ENCODE data around the gene NAALADL2. TPM values are rescaled to one million over a fixed set of nuclear protein-coding genes. Genes with fewer than 3 reads are reported as not detected.

NAALADL2 gene
- total and polyA plus RNA-seq, 9 of the 15 experiments (the other 6 are each of a cell fraction or from before 2014, with no cell fraction given) = 0.29 to 1.1 (median 0.79) TPM; not detected in 1

DNA sequence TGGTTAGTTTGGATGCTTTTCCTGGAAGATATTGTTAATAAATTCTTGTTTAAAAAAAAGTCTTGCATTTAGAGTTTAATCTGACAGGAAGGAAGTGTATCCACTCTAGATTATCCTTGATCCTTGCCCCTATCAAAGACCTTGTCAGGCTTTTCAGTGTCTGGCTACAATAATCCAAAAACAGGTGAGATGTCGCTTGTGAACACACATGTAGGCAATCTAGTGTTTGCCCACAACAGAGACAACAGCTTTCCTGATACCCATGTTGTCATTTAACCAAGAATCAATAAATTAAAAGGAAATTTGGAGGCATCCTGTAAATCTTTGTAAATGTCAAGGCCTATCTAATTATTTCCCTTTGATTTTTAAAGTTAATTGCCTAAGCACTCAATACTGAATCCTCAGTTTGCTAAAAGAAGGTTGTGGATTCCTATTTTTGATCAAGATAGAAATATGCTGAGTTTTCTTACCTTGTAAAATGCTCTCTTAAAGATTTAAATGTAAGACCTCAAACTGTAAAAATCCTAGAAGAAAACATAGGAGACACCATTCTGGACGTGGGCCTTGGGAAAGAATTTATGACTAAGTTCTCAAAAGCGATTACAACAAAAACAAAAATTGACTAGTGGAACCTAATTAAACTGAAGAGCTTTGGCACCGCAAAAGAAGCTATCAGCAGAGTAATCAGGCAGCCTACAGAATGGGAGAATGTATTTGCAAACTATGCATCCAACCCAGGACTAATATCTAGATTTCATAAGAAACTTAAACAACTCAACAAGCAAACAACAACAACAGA is 207.7 kb downstream of the NAALADL2 start (continued):
- TF ChIP-seq SRSF1 (IDR thresholded peaks at IDR 0.05; ENCODE audit: low read depth, low read length) = no peak
- TF ChIP-seq DMBX1 (CRISPR knock-in tag; IDR thresholded peaks at IDR 0.05; ENCODE audit: borderline replicate concordance) = no peak
- no peak for TF ChIP-seq PURB (CRISPR knock-in tag; IDR thresholded peaks at IDR 0.05; ENCODE audit: low read depth)
- no peak for TF ChIP-seq PTRF (tag; IDR thresholded peaks at IDR 0.05)
- TF ChIP-seq SREBF1 (IDR thresholded peaks at IDR 0.05; ENCODE audit: borderline replicate concordance, low read depth, low read length) = no peak

DNA sequence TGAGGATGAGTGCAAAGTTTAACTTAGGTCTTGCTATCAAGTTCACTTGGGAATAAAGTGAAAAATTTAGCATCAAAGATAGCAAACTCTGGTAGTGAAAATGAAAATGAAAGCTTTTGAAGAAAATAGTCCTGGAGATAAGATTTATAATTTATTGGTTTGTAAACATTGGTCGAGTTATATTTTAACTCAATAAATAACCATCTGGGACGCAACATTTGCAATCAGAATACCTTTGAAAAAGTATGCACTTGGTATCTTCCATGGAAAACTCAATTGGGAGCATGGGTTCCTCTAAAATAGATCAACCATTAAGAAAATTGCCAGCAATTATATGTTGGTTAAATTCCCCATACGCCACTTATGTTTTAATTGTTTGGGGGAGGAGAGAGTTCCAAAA is 209.5 kb downstream of the NAALADL2 start:
- no peak for FAIRE-seq
- no TSS peak for BruUV-seq (replicated peaks)
- 0% methylated on average over 3 of the region's 3 CpGs for WGBS (ENCODE audit: insufficient coverage, low coverage, missing lambda C conversion rate)

More for the DNA sequence above, 209.5 kb downstream of the NAALADL2 start:
- Histone ChIP-seq H3K4me1 (replicated peaks in 1 of 2; ENCODE audit: control insufficient read depth in 2 of 2, insufficient read depth in 2 of 2, low read length in 2 of 2) (no peaks in the 10 kb centered on the region), H3K4me2 (ENCODE audit: insufficient read depth, low read length) (no peak overlapping the region), H3K9me1 (ENCODE audit: control insufficient read depth, insufficient read depth, low read length) (no peaks in the 10 kb centered on the region), H3K36me3 (ENCODE audit: control insufficient read depth, insufficient read depth, low read length) (no peaks in the 10 kb centered on the region), H2AFZ (ENCODE audit: low read depth, low read length) (no peak overlapping the region), H3K27me3 (ENCODE audit: control insufficient read depth in 2 of 2, insufficient read depth in 2 of 2, low read length in 2 of 2) (no peaks in the 10 kb centered on the region), H3K9ac (ENCODE audit: insufficient read depth in 1 of 2, low read depth in 2 of 2, low read length in 2 of 2) (no peak overlapping the region), H4K20me1 (replicated peaks; ENCODE audit: control insufficient read depth, insufficient read depth, low read length) (no peaks in the 10 kb centered on the region), H3K27ac (ENCODE audit: extremely low read depth, low read depth, low read length) (no peak overlapping the region), H3K9me3 (replicated peaks; ENCODE audit: control insufficient read depth, insufficient read depth, low read depth, low read length) (no peaks in the 10 kb centered on the region), H3K4me3 (no peak overlapping the region), H3K79me2 (ENCODE audit: control insufficient read depth, insufficient read depth, low read length) (no peaks in the 10 kb centered on the region)
- CTCF ChIA-PET (ENCODE audit: low intra/inter-chr PET ratio) = no interaction called here
- TF ChIP-seq ZBTB7A (IDR thresholded peaks at IDR 0.05; ENCODE audit: borderline replicate concordance, control insufficient read depth, low read depth, low read length) (no peak), SRSF7 (optimal IDR thresholded peaks at IDR 0.05; ENCODE audit: low read depth, low read length) (no peak), FUS (optimal IDR thresholded peaks at IDR 0.05; ENCODE audit: low read depth, low read length) (no peak), YBX1 (IDR thresholded peaks at IDR 0.05) (no peak), NRF1 (conservative IDR thresholded peaks at IDR 0.05 in 1 of 2, IDR thresholded peaks at IDR 0.05 in 1 of 2) (no peak), ILF3 (IDR thresholded peaks at IDR 0.05; ENCODE audit: borderline replicate concordance) (no peak), NFRKB (IDR thresholded peaks at IDR 0.05; ENCODE audit: low read depth) (no peak), ZNF239 (CRISPR knock-in tag; IDR thresholded peaks at IDR 0.05) (no peak)
- TF ChIP-seq, protein P1, sequence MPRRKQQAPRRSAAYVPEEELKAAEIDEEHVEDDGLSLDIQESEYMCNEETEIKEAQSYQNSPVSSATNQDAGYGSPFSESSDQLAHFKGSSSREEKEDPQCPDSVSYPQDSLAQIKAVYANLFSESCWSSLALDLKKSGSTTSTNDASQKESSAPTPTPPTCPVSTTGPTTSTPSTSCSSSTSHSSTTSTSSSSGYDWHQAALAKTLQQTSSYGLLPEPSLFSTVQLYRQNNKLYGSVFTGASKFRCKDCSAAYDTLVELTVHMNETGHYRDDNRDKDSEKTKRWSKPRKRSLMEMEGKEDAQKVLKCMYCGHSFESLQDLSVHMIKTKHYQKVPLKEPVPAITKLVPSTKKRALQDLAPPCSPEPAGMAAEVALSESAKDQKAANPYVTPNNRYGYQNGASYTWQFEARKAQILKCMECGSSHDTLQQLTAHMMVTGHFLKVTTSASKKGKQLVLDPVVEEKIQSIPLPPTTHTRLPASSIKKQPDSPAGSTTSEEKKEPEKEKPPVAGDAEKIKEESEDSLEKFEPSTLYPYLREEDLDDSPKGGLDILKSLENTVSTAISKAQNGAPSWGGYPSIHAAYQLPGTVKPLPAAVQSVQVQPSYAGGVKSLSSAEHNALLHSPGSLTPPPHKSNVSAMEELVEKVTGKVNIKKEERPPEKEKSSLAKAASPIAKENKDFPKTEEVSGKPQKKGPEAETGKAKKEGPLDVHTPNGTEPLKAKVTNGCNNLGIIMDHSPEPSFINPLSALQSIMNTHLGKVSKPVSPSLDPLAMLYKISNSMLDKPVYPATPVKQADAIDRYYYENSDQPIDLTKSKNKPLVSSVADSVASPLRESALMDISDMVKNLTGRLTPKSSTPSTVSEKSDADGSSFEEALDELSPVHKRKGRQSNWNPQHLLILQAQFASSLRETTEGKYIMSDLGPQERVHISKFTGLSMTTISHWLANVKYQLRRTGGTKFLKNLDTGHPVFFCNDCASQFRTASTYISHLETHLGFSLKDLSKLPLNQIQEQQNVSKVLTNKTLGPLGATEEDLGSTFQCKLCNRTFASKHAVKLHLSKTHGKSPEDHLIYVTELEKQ (CRISPR knock-in tag; IDR thresholded peaks at IDR 0.05) = no peak
- TF ChIP-seq, protein P2, sequence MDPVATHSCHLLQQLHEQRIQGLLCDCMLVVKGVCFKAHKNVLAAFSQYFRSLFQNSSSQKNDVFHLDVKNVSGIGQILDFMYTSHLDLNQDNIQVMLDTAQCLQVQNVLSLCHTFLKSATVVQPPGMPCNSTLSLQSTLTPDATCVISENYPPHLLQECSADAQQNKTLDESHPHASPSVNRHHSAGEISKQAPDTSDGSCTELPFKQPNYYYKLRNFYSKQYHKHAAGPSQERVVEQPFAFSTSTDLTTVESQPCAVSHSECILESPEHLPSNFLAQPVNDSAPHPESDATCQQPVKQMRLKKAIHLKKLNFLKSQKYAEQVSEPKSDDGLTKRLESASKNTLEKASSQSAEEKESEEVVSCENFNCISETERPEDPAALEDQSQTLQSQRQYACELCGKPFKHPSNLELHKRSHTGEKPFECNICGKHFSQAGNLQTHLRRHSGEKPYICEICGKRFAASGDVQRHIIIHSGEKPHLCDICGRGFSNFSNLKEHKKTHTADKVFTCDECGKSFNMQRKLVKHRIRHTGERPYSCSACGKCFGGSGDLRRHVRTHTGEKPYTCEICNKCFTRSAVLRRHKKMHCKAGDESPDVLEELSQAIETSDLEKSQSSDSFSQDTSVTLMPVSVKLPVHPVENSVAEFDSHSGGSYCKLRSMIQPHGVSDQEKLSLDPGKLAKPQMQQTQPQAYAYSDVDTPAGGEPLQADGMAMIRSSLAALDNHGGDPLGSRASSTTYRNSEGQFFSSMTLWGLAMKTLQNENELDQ (CRISPR knock-in tag; IDR thresholded peaks at IDR 0.05; ENCODE audit: borderline replicate concordance) = no peak
- POLR2A ChIA-PET = no interaction called here
- in situ Hi-C loops (cut with MboI) = no loop called here
- intact Hi-C loops (cut with micrococcal nuclease) = no loop called here
- DNase-seq (ENCODE audit: extremely low read depth in 1 of 4, low spot score in 3 of 4) = no peak
- ATAC-seq = no peak
